Uterus (tissue), 4 donors: ENCODE data around the gene GGT5. TPM values are rescaled to one million over a fixed set of nuclear protein-coding genes. Genes with fewer than 3 reads are reported as not detected.
A peak's percentile ranks its signal among the peaks of the same experiment; 100 is the strongest.
"Not testable (repeated sequence)": the region's sequence is repeated elsewhere in the genome, so short reads cannot be mapped to it uniquely, and the experiment has no call there.

ENCODE experiments used
- DNase-seq, 2 donors: peaks; one replicate each; pipeline ENCODE4 v3.0.0-alpha.2; 2019 to 2020
- H3K27ac ChIP-seq, 2 donors: fragments of 200-600 bp; sonication (generic); 1 replicate in 1 of 2; 2 replicates in 1 of 2; pipeline ENCODE4 v1.5.1; 2016 to 2018
- H3K27me3 ChIP-seq, 2 donors: fragments of 200-600 bp; sonication (generic); one replicate each; pipeline ENCODE4 v1.5.1; 2018 to 2019; ENCODE audit warnings: control low read depth in 1 of 2
- H3K36me3 ChIP-seq, 2 donors: fragments of 200-600 bp; sonication (generic); one replicate each; pipeline ENCODE4 v1.5.1; 2019; ENCODE audit warnings: control low read depth in 1 of 2
- H3K4me1 ChIP-seq, 2 donors: fragments of 200-600 bp; sonication (generic); one replicate each; pipeline ENCODE4 v1.5.1; 2018 to 2019; ENCODE audit warnings: control low read depth in 1 of 2
- H3K4me3 ChIP-seq, 2 donors: fragments of 200-600 bp; sonication (generic); 1 replicate in 1 of 2; 2 replicates in 1 of 2; pipeline ENCODE4 v1.5.1; 2018 to 2019; ENCODE audit warnings: mild to moderate bottlenecking in 1 of 2
- H3K9me3 ChIP-seq, 2 donors: fragments of 200-600 bp; sonication (generic); one replicate each; pipeline ENCODE4 v1.5.1; 2019; ENCODE audit warnings: control low read depth in 1 of 2
- POLR2A ChIP-seq, 2 donors: fragments of 450-650 bp; IDR thresholded peaks; one replicate each; pipeline ENCODE4 v1.6.1; 2016; ENCODE audit warnings: antibody characterized with exemption in 2 of 2, mild to moderate bottlenecking in 1 of 2, moderate library complexity in 1 of 2
- intact Hi-C: fragments of 100-400 bp; cut with DNase I; formaldehyde crosslinking; loops from one replicate; pipeline ENCODE4 v1.15.1; 2023; ENCODE audit warnings: low total_unique reads
- total RNA-seq, 4 donors: library from RNA; depleted of rRNA in 3 of 4; stranded (reverse); fragments of >200 nt in 3 of 4; gene quantifications; one replicate each; pipeline versions ENCODE4 v1.1.0 to v1.2.4, GENCODE V29; 2014 to 2023
- TF ChIP-seq, protein P1 (sequence below), 4 experiments: fragments of 200-600 bp in 2 of 4; fragments of 450-650 bp in 2 of 4; sonication (generic) in 2 of 4; IDR thresholded peaks; one replicate each; pipeline ENCODE4 v1.5.1; 2016 to 2019; ENCODE audit warnings: antibody characterized with exemption in 4 of 4, mild to moderate bottlenecking in 2 of 4, moderate library complexity in 1 of 4
- donor health status: DM: yes; HTN: yes; CAD: no.

GGT5 gene
- total RNA-seq, 4 donors from 2014 or later: 4.1 to 95.9 (median 54.9) TPM

DNA sequence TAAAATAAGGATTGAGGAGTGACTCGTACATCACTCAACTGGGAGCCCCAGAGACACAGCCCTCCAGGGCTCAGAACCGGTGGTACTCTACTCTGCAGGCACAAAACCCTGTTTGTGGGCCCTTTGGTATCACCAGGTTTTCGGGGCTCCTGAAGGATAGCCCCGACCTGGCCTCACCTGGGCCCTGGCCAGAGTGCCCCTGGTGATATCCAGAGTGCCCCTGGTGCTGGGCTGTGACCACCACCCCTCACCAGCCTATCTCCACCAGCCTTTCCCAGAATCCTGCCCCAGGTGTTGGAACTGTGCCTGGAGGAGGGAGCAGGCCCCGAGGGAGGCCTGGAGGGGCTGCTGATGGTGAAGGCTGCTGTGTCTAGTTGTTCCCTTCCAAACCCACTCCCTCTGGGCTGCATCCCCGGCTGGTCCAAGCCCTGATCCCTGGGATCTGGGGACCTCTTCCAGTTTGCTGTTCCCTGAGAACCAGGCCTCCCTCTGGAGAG, 2.2 kb upstream of the GGT5 start:
- H3K4me3 ChIP-seq: no peak overlapping the region
- peaks cover 0 to 13% of the 10 kb centered on the region in 2 donors for H3K4me1 ChIP-seq
- H3K27ac ChIP-seq: peak overlapping the region; percentile 85 to 91
- intact Hi-C loops: loop anchor here (5.0 kb wide), 1 partner anchor 60 kb away; no protein-coding TSS in a partner anchor
- no peak for TF ChIP-seq POLR2A (IDR thresholded peaks at IDR 0.05)
- TF ChIP-seq, protein P1, sequence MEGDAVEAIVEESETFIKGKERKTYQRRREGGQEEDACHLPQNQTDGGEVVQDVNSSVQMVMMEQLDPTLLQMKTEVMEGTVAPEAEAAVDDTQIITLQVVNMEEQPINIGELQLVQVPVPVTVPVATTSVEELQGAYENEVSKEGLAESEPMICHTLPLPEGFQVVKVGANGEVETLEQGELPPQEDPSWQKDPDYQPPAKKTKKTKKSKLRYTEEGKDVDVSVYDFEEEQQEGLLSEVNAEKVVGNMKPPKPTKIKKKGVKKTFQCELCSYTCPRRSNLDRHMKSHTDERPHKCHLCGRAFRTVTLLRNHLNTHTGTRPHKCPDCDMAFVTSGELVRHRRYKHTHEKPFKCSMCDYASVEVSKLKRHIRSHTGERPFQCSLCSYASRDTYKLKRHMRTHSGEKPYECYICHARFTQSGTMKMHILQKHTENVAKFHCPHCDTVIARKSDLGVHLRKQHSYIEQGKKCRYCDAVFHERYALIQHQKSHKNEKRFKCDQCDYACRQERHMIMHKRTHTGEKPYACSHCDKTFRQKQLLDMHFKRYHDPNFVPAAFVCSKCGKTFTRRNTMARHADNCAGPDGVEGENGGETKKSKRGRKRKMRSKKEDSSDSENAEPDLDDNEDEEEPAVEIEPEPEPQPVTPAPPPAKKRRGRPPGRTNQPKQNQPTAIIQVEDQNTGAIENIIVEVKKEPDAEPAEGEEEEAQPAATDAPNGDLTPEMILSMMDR (IDR thresholded peaks at IDR 0.05): no peak
- no peaks in the 10 kb centered on the region for H3K36me3 ChIP-seq
- no peaks in the 10 kb centered on the region for H3K9me3 ChIP-seq
- no peaks in the 10 kb centered on the region for H3K27me3 ChIP-seq
- no peak for DNase-seq

DNA sequence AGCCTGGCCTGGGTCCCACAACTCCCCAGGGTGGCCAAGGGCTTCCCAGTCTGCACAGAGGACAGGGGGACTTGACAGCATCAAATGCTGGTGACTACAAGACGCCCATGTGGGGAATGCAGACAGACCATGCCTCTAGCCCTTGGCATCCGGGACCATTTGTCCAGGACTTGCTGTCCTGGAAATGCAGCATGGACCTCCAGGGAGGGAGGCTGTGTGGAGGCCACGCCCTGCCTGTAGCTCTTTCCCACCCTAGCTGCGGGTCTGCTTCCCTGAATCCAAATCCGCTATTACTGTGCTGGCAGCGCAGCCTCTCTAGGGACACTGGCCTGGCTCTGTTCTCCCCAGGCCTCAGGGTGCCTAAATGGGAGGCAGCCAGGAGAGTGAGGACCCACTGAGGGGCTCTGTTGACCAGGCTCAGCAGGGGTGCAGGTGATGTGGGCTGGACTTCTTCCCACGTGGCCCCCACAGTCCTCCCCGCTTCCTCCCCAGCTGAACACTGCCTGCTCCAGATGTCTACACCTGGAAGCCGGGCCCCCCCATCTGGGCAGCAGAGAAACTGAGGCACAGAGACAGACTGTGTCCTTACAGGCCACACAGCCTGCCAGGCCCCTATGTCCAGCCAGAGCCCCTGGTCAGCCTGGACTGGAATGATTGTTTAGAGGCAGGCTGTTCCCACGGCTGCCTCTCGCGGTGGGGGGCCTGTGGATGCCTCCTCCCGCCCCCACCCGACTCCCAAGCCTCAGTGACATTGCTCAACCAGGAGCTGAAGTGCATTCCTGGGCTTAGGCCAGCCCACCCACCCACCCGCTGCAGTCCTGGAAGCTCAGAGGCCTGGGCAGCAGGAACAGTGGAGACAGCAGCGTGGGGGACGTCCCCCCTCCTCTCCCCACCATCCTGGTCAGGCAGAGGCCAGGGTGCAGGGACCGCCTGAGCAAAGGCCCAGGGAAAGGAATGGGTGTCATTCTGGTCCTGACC, 991 bp upstream of the GGT5 start:
- Histone ChIP-seq H3K4me3 (peak overlapping the region in 1 of 2 donors; percentile 6), H3K4me1 (peaks cover 0 to 13% of the 10 kb centered on the region in 2 donors), H3K27ac (peak overlapping the region; percentile 85 to 91)
- H3K27me3 ChIP-seq, H3K36me3 ChIP-seq, H3K9me3 ChIP-seq: not testable (repeated sequence)
- peak; percentile 80 to 83 for DNase-seq
- intact Hi-C loops: loop anchor here (5.0 kb wide), 1 partner anchor 59 kb away; no protein-coding TSS in a partner anchor

DNA sequence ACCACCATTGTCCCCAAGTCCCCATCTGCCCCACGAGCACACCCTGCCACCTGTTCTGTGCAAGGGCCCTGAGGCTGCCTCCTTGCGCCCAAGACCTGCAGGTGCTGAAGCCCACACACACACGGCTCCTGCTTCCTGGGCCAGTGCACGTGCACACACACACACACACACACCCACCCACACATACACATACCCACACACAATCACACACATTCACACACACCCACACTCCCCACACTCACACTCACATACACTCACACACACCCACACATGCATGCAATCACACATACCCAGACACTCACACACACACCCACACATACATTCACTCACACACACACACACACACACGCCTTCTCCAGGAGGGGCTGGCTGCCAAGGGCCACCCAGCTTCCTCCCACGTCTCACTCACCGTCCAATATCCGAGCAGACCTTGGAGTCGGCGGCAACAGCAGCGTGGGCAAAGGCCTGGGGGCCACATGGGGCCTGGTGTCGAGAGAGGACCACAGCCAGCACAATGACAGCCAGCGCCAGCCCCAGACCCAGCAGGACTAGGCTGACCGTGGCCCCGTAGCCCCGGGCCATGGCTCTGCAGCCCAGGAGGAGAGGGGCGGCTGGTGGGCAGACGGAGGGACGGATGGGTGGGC, 616 bp downstream of the GGT5 start:
- DNase-seq: peak; percentile 49 to 65
- Histone ChIP-seq H3K27me3 (no peaks in the 10 kb centered on the region), H3K9me3 (no peaks in the 10 kb centered on the region), H3K36me3 (no peaks in the 10 kb centered on the region), H3K4me1 (peaks cover 0 to 13% of the 10 kb centered on the region in 2 donors), H3K4me3 (peak overlapping the region; percentile 31 to 33), H3K27ac (peak overlapping the region; percentile 85 to 91)
- intact Hi-C loops: no loop called here
- TF ChIP-seq, protein P1 (IDR thresholded peaks at IDR 0.05): no peak
- no peak for TF ChIP-seq POLR2A (IDR thresholded peaks at IDR 0.05)

GRCh38 chr22:24243417-24243816, 1.5 kb downstream of the GGT5 start:
- H3K27ac ChIP-seq: peak overlapping the region; percentile 85 to 91
- H3K4me1 ChIP-seq: peaks cover 0 to 13% of the 10 kb centered on the region in 2 donors
- H3K36me3 ChIP-seq, H3K27me3 ChIP-seq, intact Hi-C loops, H3K9me3 ChIP-seq: not testable (repeated sequence)
- H3K4me3 ChIP-seq: peak overlapping the region in 1 of 2 donors; percentile 9
- DNase-seq: peak; percentile 49 to 62

DNA sequence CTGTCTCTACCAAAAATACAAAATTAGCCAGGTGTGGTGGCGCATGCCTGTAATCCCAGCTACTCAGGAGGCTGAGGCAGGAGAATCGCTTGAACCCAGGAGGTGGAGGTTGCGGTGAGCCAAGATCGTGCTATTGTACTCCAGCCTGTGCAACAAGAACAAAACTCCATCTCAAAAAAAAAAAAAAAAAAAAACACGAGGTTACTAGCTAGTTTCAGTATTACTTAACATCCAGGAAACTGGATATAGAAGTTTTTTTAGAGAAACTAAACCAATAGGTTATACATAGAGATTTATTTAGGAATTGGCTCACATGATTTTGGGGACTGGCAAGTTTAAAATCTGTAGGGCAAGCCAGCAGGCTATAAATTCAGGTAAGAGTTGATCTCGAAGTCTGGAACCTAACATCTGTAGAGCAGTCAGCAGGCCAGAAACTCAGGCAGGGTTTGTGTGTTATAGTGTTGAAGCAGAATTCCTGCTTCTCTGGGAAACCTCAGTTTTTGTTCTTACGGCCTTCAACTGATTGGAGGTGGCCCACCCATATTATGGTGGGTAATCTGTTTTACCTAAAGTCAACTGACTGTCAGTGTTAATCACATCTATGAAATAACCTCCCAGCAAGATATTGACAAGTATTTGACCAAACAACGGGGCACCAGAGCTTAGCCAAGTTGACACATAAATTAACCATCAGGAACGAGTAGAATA, 3.7 kb downstream of the GGT5 start:
- intact Hi-C loops, DNase-seq, H3K9me3 ChIP-seq, H3K27me3 ChIP-seq, H3K4me1 ChIP-seq, H3K36me3 ChIP-seq, H3K4me3 ChIP-seq: not testable (repeated sequence)
- H3K27ac ChIP-seq: peak overlapping the region in 1 of 2 donors; percentile 29

DNA sequence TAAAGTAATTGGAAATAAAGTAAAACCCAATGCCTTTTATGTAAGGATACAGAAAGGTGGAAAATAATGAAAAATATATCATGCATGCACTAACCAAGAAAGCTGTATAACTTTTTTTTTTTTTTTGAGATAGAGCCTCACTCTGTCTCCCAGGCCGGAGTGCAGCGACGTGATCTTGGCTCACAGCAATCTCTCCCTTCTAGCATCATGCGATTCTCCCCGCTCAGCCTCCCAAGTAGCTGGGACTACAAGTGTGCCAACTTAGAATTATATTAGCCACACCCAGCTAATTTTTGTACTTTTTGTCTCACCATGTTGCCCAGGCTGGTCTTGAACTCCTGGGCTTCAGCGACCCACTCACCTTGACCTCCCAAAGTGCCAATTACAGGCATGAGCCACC, 4.5 kb downstream of the GGT5 start:
- no peaks in the 10 kb centered on the region for H3K9me3 ChIP-seq
- peak overlapping the region in 1 of 2 donors; percentile 37 for H3K27ac ChIP-seq
- no peaks in the 10 kb centered on the region for H3K27me3 ChIP-seq
- no peak for DNase-seq
- H3K4me3 ChIP-seq: no peak overlapping the region
- intact Hi-C loops: no loop called here
- no peaks in the 10 kb centered on the region for H3K36me3 ChIP-seq
- no peak for TF ChIP-seq POLR2A (IDR thresholded peaks at IDR 0.05)
- TF ChIP-seq, protein P1 (IDR thresholded peaks at IDR 0.05): no peak
- peaks cover 0 to 4% of the 10 kb centered on the region in 2 donors for H3K4me1 ChIP-seq

- intact Hi-C loops: not testable (repeated sequence)
Measured at GRCh38 chr22:24238101-24238694, 6.7 kb downstream of the GGT5 start.

More at GRCh38 chr22:24238101-24238694, 6.7 kb downstream of the GGT5 start:
- not testable (repeated sequence) for H3K9me3 ChIP-seq, H3K27ac ChIP-seq, DNase-seq, H3K36me3 ChIP-seq, H3K27me3 ChIP-seq, H3K4me1 ChIP-seq, H3K4me3 ChIP-seq
